Fibroblast of peridontal ligament (primary cell): Measurements from ENCODE around the gene TRPM2.
"Not testable (repeated sequence)": the region's sequence is repeated elsewhere in the genome, so short reads cannot be mapped to it uniquely, and the experiment has no call there.

ENCODE experiments used
- DNase-seq: peaks from one replicate; pipeline ENCODE4 v3.0.0-alpha.2; 2010; ENCODE audit errors: extremely low read depth

TRPM2 gene

DNA sequence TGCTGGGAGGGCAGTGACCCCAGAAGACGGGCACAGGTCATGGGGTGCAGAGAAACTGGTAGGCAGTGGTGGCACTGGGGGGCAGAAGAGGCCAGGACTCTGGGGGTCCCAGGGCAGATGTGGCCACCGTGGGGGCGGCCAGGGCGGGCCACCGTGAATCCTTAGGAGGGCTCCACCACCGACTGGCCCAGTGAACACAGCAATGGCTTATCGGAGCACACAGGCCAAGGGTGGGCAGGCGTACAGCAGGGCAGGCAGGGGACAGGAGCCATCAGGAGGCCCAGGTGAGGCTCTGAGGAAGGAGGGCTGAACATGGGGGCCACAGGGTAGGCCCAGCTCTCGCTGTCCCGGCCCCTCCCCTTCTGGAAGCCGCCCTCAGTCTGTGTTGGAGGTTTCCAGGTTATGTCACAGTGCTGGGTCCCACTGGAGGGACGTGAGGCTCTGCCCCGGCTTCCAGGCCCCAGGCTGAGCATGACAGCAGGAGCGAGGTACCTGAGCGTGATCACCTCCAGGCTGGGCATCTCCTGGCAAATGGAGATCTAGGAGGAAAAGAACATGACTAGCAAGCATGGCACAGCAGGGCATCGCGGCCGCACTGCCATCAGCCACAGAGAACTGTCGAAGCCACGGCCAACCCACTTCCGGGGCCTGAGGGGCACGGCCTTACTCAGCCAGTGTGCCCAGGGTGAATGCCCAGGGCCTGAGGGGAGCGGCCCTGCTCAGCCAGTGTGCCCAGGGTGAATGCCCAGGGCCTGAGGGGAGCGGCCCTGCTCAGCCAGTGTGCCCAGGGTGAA, 18.0 kb upstream of the TRPM2 start:
- no peak for DNase-seq

DNA sequence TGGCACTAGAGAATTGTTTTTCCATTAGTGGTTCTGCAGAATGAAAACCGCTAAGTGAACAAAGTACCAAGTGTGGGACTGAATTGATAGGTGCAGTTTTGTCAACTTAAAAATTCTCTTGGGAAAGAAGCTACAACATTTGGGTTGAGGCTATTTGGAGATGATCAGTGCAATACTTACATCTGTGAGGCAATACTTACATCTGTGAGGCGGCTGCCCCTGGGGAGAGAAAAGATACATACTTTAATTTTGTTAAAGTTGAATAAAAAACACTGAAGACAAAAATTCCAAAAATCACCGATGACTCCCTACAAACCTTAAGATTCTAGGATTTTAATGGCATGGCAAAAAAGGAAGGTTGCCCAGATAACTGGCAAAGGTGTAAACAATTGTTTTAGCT, 16.0 kb upstream of the TRPM2 start:
- DNase-seq, result peak; percentile 39

DNA sequence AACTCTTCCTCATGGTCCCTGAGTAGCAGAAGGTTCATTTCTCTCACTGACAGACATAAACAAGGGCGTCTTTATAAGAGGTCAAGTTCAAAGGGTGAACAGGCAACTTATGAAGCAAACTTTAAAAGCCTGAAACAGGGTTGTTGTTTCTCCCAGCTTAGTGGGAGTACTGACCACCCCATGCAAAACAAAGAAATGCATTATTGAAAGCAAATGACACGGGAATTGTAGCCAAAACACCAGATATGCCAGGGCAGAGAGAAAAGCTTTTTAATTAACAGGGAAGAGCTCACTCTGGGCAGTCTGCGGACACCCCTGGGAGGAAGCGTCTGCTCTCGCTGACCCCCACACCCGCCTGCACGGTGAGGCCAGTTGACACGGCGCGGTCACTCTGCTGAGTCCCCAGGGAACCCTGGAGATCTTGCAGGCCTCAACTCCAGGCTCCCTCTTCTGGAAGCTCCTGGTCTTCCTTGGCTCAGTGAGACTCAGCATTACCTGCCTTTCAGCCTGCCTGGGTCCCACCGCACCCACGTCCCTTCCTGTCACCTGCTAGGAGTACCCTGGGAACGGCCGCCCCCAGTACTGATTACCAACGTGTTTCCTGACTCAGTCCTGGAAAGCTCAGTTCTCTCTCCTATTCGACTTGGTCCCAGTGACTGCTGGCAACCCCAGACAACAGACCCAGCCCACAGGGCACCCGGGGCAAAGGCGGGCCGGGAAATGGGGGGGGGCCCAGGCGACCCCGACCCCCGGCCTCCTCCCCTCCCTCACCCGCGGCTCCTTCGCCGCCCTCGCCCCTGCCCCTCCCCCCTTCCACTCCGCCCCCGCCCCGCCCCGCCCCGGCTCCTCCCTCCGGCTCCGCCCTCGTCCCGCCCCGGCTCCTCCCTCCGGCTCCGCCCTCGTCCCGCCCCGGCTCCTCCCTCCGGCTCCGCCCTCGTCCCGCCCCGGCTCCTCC, 15.2 kb upstream of the TRPM2 start:
- peak; percentile 45 for DNase-seq

DNA sequence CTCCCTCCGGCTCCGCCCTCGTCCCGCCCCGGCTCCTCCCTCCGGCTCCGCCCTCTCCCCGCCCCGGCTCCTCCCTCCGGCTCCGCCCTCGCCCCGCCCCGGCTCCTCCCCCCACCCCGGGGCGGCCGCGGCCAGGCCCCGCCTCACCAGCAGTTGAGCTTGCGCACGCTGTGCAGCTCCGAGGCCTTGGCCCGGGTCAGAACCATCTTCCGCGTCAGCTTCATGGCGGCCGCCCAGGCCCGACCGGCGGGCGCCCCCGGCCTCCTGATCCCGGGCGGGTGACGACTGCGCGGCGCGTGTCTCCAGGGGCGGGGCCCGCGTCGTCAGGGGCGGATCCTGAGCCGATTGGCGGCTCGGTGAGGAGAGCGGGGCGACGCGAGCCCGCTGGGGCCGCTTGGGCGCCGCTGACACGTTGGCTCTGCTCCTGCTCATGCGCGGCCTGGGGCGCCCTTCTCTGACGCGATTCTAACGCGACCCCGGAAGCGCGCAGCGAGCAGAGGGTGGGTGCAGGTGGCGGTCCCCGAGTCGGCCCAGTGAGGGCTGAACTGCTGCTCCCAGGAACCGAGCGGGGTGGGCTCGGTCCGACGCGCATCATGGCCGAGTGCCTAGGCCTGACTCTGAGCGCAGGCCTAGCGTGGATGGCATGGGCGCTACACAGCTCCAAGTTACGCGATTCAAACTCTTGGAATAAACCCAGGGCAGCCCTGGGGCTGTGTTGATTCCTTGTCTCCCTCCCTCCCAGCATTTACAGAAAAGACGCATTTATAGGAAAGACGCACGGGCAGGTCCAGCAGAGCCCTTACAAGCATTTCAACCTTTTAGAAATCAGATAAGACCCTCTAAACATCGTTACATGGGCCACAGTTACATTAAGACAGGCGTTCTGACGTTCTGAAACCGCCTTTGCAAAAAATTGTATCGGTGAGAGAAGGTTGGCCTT, 14.2 kb upstream of the TRPM2 start, which contains the start of gene CFAP410:
Gene CFAP410 (minus strand): TSS at position 420 of the 940 bp plus-strand sequence. CDS start 196 bp downstream, at position 224.
- DNase-seq, result peak; percentile 91

DNA sequence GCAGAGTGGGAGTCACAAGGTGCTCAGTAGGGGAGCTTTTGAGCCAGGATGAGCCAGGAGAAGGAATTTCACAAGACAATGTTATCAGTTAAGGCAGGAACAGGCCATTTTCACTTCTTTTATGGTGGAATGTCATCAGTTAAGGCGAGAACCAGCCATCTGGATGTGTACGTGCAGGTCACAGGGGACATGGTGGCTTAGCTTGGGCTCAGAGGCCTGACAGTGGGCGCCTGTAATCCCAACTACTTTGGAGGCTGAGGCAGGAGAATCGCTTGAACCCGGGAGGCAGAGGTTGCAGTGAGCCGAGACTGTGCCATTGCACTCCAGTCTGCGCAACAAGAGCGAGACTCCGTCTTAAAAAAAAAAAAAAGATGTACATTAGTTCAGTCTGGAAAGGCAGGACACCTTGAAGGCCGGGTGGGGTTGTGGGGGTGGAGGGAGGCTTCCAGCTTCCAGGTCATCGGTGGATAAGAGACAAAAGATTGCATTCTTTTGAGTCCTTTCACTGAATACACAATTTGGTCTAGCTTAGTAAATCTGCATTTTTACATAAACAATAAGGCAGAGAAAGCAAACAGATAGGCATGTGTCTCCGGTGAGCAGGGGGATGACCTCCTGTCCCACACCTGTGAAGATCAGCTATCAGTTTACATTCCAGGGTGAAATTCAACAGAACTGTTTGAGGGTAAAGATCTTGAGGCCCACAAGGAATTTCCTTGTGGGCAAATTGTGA, 11.5 kb upstream of the TRPM2 start:
- DNase-seq, result not testable (repeated sequence)

DNA sequence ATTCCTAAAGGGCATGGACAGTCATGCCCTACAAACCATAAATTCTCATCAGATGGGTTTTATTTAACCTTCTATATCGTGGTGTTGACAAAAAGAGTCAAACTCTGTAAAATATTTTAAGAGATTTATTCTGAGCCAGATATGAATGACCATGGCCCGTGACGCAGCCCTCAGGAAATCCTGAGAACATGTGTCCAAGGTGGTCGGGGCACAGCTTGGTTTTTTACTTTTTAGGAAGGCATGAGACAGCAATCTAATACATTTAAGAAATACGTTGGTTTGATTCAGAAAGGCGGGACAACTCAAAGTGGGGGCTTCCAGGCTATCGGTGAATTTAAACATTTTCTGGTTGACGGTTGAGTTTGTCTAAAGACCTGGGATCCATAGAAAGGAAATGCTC, 10.4 kb upstream of the TRPM2 start:
- DNase-seq, result not testable (repeated sequence)

DNA sequence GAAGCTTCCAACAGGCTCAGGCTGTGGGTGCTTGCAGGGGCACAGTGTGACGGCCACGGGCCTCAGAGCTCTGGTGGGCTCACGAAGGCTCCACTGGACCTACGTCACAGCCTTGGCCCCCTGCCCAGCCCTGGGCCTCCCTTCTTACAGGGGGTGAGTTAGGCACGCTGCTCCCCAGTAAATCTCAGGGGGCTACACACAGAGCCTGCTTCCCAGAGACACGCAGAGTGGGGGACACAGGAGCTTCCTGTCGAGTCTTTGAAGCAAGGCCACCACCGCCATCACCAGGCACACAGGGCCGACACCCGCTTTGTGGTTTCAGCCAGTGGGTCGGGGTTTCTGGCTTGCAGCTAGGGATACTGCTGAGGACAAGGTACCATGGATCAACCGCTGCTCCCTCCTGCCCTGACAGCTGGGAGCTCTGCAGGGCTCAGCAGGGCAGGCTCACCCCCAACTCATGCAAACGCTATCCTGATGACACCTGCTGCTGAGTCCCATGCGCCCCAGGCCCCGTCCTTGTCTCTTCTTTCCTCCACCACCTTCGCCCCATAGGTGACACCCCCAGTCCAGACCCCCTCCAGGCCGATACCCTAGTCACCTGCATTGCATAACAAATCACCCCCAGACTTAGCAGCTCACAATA, 8.8 kb upstream of the TRPM2 start:
- no peak for DNase-seq

DNA sequence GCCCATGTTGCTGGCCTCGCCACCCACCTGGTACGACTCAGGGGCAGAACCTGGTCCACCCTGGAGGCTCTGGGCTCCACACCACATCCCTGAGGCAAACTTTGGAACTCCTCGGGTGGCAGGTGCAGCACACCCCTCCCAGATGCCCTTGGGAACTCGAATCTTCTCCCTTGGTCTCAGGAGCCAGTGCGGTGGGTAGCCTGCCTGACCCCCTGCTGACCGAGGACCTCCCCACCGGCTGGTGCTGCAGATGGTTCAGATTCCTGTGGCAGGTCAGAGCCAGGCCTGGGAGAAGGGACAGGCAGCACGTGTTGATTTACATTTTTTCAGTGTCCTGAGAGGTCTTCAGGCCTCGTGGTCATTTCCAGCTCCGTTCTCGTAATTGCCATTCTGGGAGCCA, 7.9 kb upstream of the TRPM2 start:
- no peak for DNase-seq

DNA sequence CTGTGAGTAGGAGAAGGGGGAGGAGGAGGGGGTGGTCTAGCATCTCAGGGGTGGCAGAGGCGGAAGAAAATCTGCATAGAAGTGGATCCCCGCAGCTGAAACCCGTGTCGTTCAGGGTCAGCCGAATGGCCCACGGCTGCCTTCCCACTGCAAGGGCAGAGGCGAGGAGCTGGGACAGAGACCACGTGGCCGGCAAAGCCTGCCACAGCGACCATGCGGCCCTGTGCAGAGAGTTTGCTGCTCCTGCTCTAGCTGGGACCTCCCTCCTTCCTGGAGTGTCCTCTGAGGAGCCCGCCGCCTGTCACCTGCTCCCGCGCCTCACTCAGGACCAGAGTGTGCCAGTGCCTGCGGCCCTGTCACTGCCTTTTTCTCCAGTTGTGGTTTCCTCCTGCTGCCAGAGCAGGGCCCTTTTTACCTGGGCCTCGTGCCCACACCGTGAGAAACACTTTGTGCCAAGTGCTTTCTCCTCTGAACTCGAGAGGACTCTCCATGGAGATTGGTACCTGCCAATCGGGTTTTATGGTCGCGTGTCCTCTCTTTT, 5.4 kb upstream of the TRPM2 start:
- no peak for DNase-seq

DNA sequence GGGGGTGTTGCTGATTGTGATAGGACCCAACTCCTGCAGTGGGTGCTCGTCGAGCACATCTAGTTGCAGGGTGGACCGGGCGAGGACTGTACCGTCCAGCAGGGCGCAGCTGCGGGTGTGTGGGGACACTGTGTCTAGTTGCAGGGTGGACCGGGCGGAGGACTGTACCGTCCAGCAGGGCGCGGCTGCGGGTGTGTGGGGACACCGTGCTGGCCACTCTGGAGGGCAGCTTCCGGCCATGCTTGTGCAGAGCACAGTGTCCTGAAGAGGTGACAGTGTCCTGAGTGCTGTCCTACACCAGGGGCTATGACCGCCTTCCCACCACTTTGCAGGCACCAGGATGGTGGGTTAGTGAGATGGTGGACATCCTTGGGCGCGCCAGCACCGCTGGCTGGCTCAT, 4.6 kb upstream of the TRPM2 start:
- no peak for DNase-seq

DNA sequence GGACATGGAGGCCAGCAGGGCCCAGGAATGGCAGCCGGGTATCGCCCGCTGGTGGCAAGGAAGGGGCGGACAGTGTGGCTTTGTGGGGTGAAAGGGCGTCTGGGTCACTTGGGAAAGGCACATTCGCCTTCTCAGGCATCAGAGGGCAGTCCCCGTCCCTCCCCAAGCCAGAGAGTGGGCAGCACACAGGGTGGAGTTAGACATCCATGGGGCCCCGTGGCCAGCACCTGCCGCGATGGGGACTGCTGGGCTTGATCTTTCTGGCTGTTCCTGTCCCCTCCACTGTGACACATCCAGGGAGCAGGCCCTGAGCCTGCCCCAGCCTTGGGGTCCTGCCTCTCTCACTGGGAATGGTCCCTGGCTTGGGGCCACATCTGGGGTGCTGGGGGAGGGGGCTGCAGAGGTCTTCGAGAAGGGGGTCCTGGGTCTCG, 4.0 kb upstream of the TRPM2 start:
- DNase-seq, result no peak

DNA sequence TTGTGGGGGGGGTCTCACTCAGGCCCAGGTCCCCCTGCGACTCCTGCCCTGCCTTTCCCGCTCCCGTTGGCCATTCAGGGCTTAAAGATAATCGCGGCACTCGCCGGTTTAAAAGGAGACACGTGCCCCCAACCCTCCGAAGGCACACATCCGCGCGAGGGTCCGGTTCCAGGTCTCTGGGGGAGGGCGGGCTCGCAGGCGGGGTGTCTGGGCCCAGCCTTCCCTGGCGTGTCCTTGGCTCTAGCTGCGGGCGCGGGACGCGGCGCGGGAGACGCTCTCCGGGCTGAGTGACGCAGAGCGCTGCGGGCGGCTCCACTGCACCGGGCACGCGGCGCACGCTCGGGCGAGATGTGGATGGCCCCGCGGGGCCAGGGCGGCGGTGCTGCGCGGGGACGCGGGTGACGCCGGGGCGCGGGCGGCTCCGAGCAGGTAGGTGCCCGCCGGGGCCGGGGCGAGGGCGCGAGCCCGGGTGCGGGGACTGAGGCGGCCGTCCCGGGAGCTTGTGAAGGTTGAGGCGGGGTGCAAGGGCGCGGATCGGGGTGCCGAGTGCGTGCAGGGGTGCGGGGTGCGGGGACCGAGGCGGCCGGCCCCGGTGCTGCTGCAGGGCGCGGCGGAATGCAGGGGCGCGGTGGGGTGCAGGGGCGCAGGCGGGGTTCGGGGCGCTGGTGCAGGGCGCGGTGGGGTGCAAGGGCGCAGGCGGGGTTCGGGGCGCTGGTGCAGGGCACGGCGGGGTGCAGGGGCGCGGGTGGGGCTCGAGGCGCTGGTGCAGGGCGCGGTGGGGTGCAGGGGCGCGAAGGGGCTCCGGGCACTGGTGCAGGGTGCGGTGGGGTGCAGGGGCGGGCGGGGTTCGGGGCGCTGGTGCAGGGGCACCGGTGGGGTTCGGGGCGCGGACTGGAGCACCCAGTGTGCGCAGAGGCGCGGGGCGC, 3.3 kb upstream of the TRPM2 start:
- no peak for DNase-seq

DNA sequence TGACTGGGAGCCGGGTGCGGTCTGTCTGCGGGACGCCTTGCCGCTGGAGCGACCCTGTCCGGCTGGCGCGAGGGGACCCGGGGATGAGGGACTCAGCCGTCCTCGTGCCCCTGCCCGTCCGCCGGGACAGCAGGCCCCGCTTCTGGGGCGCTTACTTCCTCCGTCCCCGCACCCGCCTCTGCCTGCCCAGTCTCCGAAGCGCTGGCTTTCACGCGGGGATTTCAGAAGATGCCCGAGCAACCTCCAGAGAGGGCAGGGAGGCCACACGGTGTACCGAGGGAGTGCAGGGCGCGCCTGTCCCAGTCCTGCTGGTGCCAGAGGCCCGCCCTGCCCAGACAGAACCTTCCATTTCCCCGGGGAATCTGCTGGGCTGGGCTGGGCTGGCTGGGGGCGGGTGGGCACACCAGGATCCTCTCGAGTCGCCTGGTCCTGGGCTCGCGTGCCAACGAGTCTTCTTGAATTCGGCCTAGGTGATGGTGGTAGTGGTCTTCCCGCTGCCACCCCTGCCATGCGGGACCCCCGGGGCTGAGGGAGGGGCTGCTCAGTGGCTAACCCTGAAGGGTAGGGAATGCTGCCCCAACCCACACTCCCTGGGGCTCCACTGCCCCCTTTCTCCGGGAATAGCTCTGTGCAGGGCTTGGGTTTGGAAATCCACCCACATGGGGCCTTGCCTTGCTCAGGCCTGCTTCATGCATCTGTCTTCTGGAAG, 2.5 kb upstream of the TRPM2 start:
- DNase-seq, result no peak

DNA sequence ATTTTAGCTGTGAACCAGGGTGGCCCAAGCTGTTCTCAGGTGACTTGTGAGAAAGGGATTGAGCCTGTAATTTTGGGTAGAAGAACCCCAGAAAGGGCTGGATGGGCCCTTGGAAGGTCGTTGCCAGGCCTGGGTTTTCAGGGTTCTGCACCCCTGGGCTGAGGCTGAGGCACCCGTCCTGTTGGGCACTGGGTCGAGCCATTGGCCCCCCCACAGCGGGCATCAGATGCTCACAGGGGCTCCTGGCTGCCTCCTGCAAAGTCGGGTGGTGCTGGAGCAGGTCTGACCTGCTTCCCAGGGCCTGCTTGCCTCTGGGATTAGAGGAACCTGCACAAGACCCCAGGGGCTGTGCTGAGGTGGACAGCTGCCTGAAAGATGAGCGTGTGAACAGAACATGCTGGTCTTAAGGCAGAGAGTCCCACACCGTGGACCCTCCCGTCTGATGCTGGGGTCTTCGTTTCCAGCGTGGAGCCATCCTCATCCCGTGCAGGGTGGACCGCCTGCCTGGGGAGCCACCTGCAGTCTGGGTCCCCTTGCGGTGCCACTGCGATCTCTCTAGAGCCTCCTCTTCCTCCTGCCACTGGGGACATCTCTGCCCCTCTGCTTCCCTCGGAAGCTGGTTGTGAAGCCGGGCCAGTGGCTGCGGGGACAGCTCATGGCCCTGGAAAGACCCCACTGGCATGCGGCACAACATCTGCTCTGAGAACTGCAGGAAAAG, 1.7 kb upstream of the TRPM2 start:
- DNase-seq, result no peak

DNA sequence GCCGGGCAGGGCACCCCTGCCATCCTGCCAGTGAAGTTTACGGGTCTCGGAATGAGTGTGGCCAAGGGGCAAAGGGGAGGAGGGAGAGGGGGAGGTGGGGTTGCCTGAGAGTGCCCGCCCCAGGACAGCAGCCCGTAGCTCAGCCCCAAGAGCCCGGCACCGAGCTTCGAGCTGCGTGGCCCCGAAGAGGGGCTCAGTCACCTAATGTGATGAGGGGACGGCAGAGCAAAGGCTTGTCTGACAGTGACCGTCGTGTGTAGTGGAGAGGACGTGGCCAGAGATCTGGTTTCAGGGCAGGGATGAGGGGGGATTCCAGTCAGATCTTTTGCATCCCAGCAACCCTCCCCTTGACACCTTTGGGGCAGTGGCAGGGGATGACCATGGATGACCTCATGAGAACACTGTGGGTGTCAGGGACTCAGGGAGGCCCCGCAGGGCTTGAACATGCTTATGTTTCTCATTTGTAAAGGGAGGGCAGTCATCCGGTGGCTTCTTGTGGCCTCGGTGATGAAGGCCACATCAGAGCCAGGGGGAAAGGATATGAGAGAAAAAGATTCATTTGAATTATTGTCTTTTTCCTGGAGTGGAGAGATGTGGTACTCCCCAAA, 1.1 kb upstream of the TRPM2 start:
- DNase-seq, result no peak

DNA sequence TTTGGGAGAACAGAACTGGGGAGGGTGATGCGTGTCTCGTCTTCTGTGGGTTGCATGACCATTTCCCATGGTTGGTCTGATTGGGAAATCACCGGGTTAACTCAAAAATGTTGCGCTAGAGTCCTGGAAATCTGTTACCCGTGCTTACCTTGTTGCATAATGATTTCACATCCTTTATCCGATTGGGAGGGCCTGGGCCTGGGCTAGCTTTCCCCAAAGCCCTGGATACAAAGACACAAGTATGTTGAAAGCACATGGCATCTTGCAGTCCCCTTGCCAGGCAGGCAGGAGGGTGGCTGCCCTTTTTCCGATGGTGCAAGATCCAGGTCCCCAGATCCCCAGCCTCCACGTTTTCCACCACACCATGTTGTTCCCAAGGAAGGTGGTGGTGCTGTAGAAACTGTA, 582 bp downstream of the TRPM2 start:
- DNase-seq, result no peak
